GM11168 (cell line): ENCODE data around the gene TOP3A.
"Not testable (repeated sequence)": the region's sequence is repeated elsewhere in the genome, so short reads cannot be mapped to it uniquely, and the experiment has no call there.

Experiments
- in situ Hi-C: fragments of 300-500 bp; cut with MboI; formaldehyde crosslinking; loops from one replicate; pipeline ENCODE4 v1.12.0; 2022; ENCODE audit warnings: low sequenced_read_pairs; ENCODE audit not compliant: unreplicated experiment

Gene TOP3A

DNA sequence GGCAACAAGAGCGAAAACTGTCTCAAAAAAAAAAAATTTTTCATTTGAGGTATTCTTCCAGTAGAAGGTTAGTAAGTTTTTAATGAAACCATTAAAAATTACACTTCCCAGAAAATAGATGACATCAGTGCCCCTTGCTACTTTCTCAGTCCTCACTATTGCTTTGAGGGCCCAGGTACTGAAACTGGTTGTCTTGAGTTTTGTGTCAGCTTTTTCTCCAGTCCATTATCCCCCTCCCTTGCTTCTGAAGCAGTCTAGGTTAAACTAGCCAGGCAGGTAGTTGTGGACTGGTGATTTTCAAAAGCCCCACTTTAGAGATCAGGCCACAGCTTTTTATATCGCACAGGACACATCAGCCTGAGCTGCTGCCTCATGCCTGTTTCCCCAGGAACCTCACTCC, 11.2 kb upstream of the TOP3A start:
- in situ Hi-C loops, result no loop called here

DNA sequence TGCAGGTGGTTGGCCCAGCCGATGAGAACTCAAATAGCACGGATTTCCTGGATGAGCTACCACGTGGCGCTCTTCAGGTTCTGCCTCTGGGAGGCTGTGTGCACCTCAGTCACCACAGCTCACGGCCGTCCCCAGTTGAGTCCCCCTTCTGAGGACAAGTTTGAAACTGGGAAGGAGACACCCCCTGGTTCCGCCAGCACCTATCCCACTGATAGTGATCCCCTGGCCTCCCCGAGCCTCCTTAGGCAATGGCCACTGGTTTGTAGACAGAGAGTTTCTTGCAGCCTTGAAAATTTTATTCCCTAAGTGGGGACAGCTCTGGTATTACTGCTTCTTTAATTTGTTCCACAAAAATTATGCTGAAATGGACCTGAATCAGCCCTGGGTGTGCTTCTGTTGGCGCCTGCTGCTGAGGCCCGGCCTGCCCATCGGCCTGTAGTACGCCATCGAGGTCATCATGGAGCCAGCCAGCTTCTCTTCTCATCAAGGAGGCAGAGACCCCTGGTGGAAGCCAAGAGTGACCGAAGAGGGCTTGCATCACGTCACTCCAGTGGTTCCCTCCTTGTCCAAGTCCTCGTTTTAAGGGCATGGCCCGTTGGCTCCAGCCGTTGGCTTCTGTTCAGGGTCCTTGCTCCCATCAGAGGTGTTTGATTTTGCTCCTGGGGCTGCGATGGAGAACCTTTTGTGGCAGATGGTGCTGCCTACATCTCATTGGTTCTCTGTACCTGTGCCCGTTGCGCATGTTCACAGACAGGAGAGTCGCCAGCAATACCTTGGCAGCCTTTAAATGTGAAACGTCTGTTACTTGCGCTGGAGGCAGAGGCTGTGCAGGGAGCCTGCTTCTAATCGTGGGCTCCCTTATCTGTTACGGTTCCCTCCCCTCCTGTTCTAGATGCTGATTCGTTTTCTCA, 9.6 kb upstream of the TOP3A start:
- in situ Hi-C loops, result no loop called here

GRCh38 chr17:18323507-18324139, 8.8 kb upstream of the TOP3A start:
- in situ Hi-C loops, result no loop called here

- in situ Hi-C loops, result no loop called here
These were observed 8.2 kb upstream of the TOP3A start for GRCh38 chr17:18323007-18323406.

DNA sequence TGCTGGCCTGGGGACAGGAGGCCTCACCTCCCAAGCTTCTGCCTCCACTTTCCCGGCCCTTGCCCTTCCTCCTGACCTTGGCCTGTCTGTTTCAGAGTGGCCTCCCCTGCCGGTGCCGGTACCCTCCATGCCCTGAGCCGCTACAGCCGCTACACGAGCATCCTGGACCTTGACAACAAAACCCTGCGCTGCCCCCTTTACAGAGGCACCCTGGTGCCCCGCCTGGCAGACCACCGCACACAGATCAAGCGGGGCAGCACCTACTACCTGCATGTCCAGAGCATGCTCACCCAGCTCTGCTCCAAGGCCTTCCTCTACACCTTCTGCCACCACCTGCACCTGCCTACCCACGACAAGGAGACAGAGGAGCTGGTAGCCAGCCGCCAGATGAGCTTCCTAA, 7.7 kb upstream of the TOP3A start:
- in situ Hi-C loops, result no loop called here

- in situ Hi-C loops, result no loop called here
These were observed 6.5 kb upstream of the TOP3A start for GRCh38 chr17:18321309-18321708.

DNA sequence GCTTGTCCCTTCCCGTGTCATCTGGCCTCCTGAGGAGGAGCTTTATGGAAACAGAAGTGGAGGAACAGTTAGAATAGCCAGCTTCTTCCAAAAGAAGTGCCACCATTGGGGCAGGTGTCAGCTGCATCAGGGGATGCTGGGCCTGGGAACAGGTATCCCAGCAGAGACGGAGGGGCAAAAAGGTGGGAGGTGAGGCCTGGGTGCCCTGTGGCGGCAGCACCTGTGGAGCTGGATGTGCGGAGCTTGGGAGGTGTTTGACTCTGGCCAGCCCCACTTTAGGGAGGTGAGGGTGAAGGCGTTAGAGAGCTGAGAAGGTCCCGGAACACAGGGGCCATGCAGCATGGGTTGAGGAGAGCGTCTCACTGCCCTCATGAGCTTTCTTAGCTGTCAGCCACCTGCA, 5.5 kb upstream of the TOP3A start:
- in situ Hi-C loops, result no loop called here

DNA sequence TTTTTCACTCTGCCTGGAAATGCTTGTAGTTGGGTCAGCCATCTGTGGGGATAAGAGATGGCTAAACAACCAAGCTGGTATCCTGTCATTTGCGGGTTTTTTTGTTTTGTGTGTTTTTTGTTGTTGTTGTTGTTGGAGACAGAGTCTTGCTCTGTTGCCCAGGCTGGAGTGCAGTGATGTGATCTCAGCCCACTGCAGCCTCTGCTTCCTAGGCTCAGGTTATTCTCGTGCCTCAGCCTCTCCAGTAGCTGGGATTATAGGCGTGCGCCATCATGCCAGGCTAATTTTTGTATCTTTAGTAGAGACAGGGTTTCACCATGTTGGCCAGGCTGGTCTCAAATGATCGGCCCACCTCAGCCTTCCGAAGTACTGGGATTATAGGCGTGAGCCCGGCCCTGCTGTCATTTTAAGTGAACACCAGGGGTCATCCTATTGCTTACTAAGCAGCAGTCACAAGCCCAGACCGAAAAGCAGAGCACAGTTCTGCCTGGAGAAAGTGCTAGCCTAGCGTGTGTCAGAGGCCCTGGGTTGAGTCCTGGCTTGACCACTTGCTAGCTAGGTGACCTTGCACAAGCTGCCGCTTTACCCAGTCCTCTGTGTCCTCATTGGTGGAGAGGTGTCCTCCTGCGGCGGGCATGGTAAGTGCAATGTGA, 4.9 kb upstream of the TOP3A start:
- in situ Hi-C loops, result no loop called here

- in situ Hi-C loops, result no loop called here
These were observed 4.1 kb upstream of the TOP3A start for GRCh38 chr17:18318771-18319450.

GRCh38 chr17:18318117-18318516, 3.3 kb upstream of the TOP3A start:
- in situ Hi-C loops, result no loop called here

GRCh38 chr17:18315961-18316360, 1.2 kb upstream of the TOP3A start:
- in situ Hi-C loops, result no loop called here

GRCh38 chr17:18315562-18315922, 748 bp upstream of the TOP3A start:
- in situ Hi-C loops, result no loop called here

GRCh38 chr17:18314059-18314730, 599 bp downstream of the TOP3A start:
- in situ Hi-C loops, result no loop called here

- in situ Hi-C loops, result no loop called here
These were observed 5.6 kb downstream of the TOP3A start for GRCh38 chr17:18309202-18309601.

DNA sequence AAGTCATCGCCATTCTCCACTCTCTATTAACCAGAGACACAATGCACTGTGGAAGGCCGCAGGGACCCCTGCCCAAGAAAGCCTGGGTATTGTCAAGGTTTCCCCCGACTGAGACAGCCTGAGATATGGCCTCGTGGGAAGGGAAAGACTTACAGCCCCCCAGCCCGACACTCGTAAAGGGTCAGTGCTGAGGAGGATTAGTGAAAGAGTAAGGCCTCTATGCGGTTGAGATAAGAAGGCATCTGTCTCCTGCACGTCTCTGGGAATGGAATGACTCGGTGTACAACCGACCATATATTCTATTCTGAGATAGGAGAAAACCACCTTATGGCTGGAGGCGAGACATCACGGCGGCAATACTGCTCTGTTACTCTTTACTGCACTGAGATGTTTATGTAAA, 11.6 kb downstream of the TOP3A start:
- in situ Hi-C loops, result not testable (repeated sequence)

GRCh38 chr17:18300725-18301480, 13.9 kb downstream of the TOP3A start:
- in situ Hi-C loops, result no loop called here

DNA sequence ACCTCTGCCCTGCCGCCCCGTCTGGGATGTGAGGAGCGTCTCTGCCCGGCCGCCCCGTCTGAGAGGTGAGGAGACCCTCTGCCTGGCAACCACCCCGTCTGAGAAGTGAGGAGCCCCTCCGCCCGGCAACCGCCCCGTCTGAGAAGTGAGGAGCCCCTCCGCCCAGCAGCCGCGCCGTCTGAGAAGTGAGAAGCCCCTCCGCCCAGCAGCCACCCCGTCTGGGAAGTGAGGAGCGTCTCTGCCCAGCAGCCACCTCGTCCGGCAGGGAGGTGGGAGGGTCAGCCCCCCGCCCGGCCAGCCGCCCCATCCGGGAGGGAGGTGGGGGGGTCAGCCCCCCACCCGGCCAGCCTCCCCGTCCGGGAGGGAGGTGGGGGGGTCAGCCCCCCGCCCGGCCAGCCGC, 16.7 kb downstream of the TOP3A start:
- in situ Hi-C loops, result not testable (repeated sequence)

DNA sequence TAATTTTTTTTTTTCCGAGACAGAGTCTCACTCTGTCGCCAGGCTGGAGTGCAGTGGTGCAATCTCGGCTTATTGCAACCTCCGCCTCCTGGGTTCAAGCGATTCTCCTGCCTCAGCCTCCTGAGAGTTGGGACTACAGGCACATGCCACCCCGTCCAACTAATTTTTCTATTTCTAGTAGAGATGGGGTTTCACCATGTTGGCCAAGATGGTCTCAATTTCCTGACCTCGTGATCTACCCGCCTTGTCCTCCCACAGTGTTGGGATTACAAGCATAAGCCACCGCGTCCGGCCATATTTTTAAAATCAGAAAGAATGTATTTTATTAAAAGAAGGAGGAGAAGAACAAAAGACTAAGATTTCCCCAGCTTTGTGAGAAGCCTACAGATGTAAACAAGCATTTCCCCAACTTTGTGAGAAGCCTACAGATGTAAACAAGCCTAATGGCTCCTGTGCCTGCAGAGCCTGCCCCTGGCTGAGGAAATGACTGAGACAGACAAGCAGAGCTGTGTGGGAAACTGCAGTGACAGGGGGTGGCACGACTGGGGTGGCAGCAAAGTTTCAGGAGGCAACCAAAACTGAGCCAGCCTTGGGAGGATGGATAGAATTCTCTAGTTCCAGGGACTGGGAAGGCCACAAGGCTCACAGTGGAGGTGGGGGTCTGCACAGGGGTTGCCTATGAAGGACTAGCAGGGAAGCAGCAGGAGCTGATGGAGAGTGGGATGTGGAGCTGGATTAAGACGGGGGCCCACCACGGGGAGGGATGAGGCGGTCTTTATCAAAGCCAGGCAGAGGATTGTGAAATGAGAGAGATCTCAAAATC, 22.9 kb downstream of the TOP3A start:
- in situ Hi-C loops, result no loop called here

DNA sequence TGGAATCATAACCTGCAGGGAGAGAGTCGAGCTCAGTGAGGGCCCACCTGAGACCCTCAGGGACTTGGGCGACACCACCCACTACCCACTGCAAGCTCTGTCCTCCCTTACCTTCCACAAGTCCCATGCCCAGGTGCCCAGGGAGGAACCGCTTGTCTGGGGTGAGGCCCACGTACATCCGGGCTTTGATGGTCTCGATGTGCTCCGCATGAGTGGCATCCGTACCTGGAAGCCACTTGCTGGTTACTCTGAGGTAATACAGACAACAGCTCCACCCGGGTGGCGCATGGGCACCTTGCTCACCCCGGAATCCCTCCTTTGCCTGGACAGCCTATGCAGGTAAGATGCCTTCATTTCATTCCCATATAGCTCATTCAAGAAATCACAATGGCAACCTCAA, 29.5 kb downstream of the TOP3A start:
- in situ Hi-C loops, result no loop called here
